Effector memory CD4-positive, alpha-beta T cell (primary cell): Measurements from ENCODE around the gene LRRC19.

ENCODE experiments used
- DNase-seq, 3 donors: peaks; one replicate each; pipeline ENCODE4 v3.0.0-alpha.2; 2020
- H3K27ac ChIP-seq: 2 replicates; pipeline ENCODE4 v1.7.0; 2013; ENCODE audit warnings: mild to moderate bottlenecking, low read length, moderate library complexity; ENCODE audit not compliant: insufficient read depth, poor library complexity, severe bottlenecking
- H3K27me3 ChIP-seq: replicated peaks from 2 replicates; pipeline ENCODE4 v1.7.0; 2013; ENCODE audit warnings: mild to moderate bottlenecking, low read length; ENCODE audit not compliant: insufficient read depth, control insufficient read depth, poor library complexity, severe bottlenecking
- H3K36me3 ChIP-seq: 2 replicates; pipeline ENCODE4 v1.7.0; 2013; ENCODE audit warnings: mild to moderate bottlenecking, low read length, moderate library complexity; ENCODE audit not compliant: control insufficient read depth, insufficient read depth
- H3K4me1 ChIP-seq: 2 replicates; pipeline ENCODE4 v1.7.0; 2013; ENCODE audit warnings: low read length, mild to moderate bottlenecking; ENCODE audit not compliant: control insufficient read depth, insufficient read depth, poor library complexity, severe bottlenecking
- H3K4me3 ChIP-seq: 2 replicates; pipeline ENCODE4 v1.7.0; 2013; ENCODE audit warnings: low read length, low read depth, mild to moderate bottlenecking; ENCODE audit not compliant: insufficient read depth, poor library complexity, severe bottlenecking
- H3K9me3 ChIP-seq: 2 replicates; pipeline ENCODE4 v1.7.0; 2013; ENCODE audit warnings: mild to moderate bottlenecking, low read length, moderate library complexity; ENCODE audit not compliant: control insufficient read depth

LRRC19 gene

GRCh38 chr9:27029186-27029585 is 23.7 kb upstream of the LRRC19 start:
- Histone ChIP-seq H3K4me3 (no peak overlapping the region), H3K36me3 (no peaks in the 10 kb centered on the region), H3K9me3 (no peaks in the 10 kb centered on the region), H3K27me3 (no peaks in the 10 kb centered on the region), H3K27ac (no peak overlapping the region), H3K4me1 (no peaks in the 10 kb centered on the region)
- no peak for DNase-seq

- H3K9me3 ChIP-seq, result no peaks in the 10 kb centered on the region
- no peak overlapping the region for H3K4me3 ChIP-seq
- no peaks in the 10 kb centered on the region for H3K4me1 ChIP-seq
- DNase-seq, result no peak
- no peak overlapping the region for H3K27ac ChIP-seq
- H3K36me3 ChIP-seq, result no peaks in the 10 kb centered on the region
- no peaks in the 10 kb centered on the region for H3K27me3 ChIP-seq
Observed at GRCh38 chr9:27022920-27023319, 17.4 kb upstream of the LRRC19 start.

GRCh38 chr9:27019589-27019988 is 14.1 kb upstream of the LRRC19 start:
- no peaks in the 10 kb centered on the region for H3K27me3 ChIP-seq
- DNase-seq, result no peak
- peaks cover 5% of the 10 kb centered on the region for H3K36me3 ChIP-seq

GRCh38 chr9:27003426-27004077 is 1.9 kb downstream of the LRRC19 start:
- no peaks in the 10 kb centered on the region for H3K27me3 ChIP-seq
- no peak overlapping the region for H3K4me3 ChIP-seq
- DNase-seq, result no peak
- H3K9me3 ChIP-seq, result no peaks in the 10 kb centered on the region
- H3K27ac ChIP-seq, result no peak overlapping the region
- no peaks in the 10 kb centered on the region for H3K4me1 ChIP-seq
- no peaks in the 10 kb centered on the region for H3K36me3 ChIP-seq

More at GRCh38 chr9:27019589-27019988, 14.1 kb upstream of the LRRC19 start:
- no peak overlapping the region for H3K4me3 ChIP-seq
- no peaks in the 10 kb centered on the region for H3K4me1 ChIP-seq
- no peaks in the 10 kb centered on the region for H3K9me3 ChIP-seq
- no peak overlapping the region for H3K27ac ChIP-seq

GRCh38 chr9:26995810-26996209 is 9.7 kb downstream of the LRRC19 start:
- H3K9me3 ChIP-seq, result no peaks in the 10 kb centered on the region

GRCh38 chr9:26983340-26983739 is 22.1 kb downstream of the LRRC19 start:
- no peak overlapping the region for H3K27ac ChIP-seq
- no peak for DNase-seq
- H3K4me3 ChIP-seq, result no peak overlapping the region
- H3K9me3 ChIP-seq, result no peaks in the 10 kb centered on the region
- H3K36me3 ChIP-seq, result peaks cover 11% of the 10 kb centered on the region
- H3K27me3 ChIP-seq, result no peaks in the 10 kb centered on the region
- no peaks in the 10 kb centered on the region for H3K4me1 ChIP-seq

More at GRCh38 chr9:26995810-26996209, 9.7 kb downstream of the LRRC19 start:
- no peak for DNase-seq
- no peak overlapping the region for H3K27ac ChIP-seq
- H3K36me3 ChIP-seq, result no peaks in the 10 kb centered on the region
- H3K27me3 ChIP-seq, result no peaks in the 10 kb centered on the region
- H3K4me3 ChIP-seq, result no peak overlapping the region
- H3K4me1 ChIP-seq, result no peaks in the 10 kb centered on the region

- DNase-seq, result no peak
- H3K27me3 ChIP-seq, result no peaks in the 10 kb centered on the region
- no peaks in the 10 kb centered on the region for H3K9me3 ChIP-seq
- no peak overlapping the region for H3K4me3 ChIP-seq
- no peaks in the 10 kb centered on the region for H3K4me1 ChIP-seq
- H3K27ac ChIP-seq, result no peak overlapping the region
- H3K36me3 ChIP-seq, result no peaks in the 10 kb centered on the region
Observed at GRCh38 chr9:26975728-26976707, 29.5 kb downstream of the LRRC19 start.

GRCh38 chr9:26974927-26975326 is 30.5 kb downstream of the LRRC19 start:
- H3K27ac ChIP-seq, result no peak overlapping the region
- no peaks in the 10 kb centered on the region for H3K36me3 ChIP-seq
- DNase-seq, result no peak
- H3K27me3 ChIP-seq, result no peaks in the 10 kb centered on the region
- H3K9me3 ChIP-seq, result no peaks in the 10 kb centered on the region
- no peak overlapping the region for H3K4me3 ChIP-seq
- H3K4me1 ChIP-seq, result no peaks in the 10 kb centered on the region

GRCh38 chr9:26973989-26974388 is 31.5 kb downstream of the LRRC19 start:
- no peak for DNase-seq
- no peaks in the 10 kb centered on the region for H3K36me3 ChIP-seq
- no peak overlapping the region for H3K27ac ChIP-seq
- H3K27me3 ChIP-seq, result no peaks in the 10 kb centered on the region
- H3K4me3 ChIP-seq, result no peak overlapping the region
- no peaks in the 10 kb centered on the region for H3K4me1 ChIP-seq
- no peaks in the 10 kb centered on the region for H3K9me3 ChIP-seq

GRCh38 chr9:26971721-26972120 is 33.8 kb downstream of the LRRC19 start:
- Histone ChIP-seq H3K27me3 (no peaks in the 10 kb centered on the region), H3K36me3 (no peaks in the 10 kb centered on the region), H3K9me3 (no peaks in the 10 kb centered on the region), H3K27ac (no peak overlapping the region), H3K4me1 (no peaks in the 10 kb centered on the region), H3K4me3 (no peak overlapping the region)
- no peak for DNase-seq
